AG04450 (cell line): Measurements from ENCODE around the gene ATP9B. TPM values are rescaled to one million over a fixed set of nuclear protein-coding genes. Genes with fewer than 3 reads are reported as not detected.

Source experiments
- CTCF ChIA-PET: fragments of 300-600, 350-600 bp; formaldehyde crosslinking; extraction: SDS; loops from one replicate; lab custom pipeline; 2022; ENCODE audit warnings: antibody characterized with exemption, inconsistent platforms; lab: Charles Lee
- POLR2A ChIA-PET: fragments of 350-600 bp; formaldehyde crosslinking; extraction: SDS; loops from one replicate; lab custom pipeline; 2021; ENCODE audit warnings: antibody characterized with exemption, inconsistent platforms; lab: Yijun Ruan, JAX
- DNase-seq: peaks from one replicate; pipeline ENCODE4 v3.0.0-alpha.2; 2011; ENCODE audit warnings: low read depth, low spot score
- H3K27ac ChIP-seq: one replicate; pipeline ENCODE4 v1.5.1; 2012; ENCODE audit warnings: low read depth, low read length, control low read depth
- H3K27me3 ChIP-seq: one replicate; pipeline ENCODE4 v1.6.0; 2012; ENCODE audit warnings: low read length; ENCODE audit not compliant: control insufficient read depth, insufficient read depth
- H3K4me3 ChIP-seq: 2 replicates; pipeline ENCODE4 v1.5.1; 2011; ENCODE audit warnings: mild to moderate bottlenecking, low read depth, low read length, control low read depth
- H3K9me3 ChIP-seq: 2 replicates; pipeline ENCODE4 v1.5.1; 2012; ENCODE audit warnings: low read length; ENCODE audit not compliant: control insufficient read depth, insufficient read depth
- polyA plus RNA-seq: library from polyadenylated mRNA; depleted of rRNA; stranded (reverse); fragments of >200 nt; gene quantifications from 2 replicates; pipeline ENCODE4 v1.2.3, GENCODE V29; 2011
- TF ChIP-seq, protein P1 (sequence below): IDR thresholded peaks from 2 replicates; pipeline ENCODE4 v1.5.1; 2011; ENCODE audit warnings: low read depth, low read length, control low read depth, inconsistent platforms

The ATP9B gene
- polyA plus RNA-seq, 1 experiment = 18.1 TPM

DNA sequence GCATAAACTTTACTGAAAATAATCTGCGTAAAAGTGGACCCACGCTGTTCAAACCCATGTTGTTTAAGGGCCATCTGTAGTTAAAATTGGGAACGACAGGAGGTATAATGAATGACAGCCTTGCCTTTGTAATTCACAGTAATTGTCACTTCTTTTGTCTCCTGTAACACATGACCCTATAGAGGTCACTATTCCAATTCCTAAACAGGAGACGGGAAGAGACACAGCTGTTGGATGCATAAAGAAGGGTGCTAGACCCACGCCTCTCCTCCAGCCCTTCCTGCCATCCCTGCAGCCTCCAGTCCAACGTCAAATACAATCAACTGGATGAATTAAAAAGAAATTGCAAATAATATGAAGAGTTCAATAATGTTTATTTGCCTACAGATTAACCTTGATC, 263.5 kb downstream of the ATP9B start:
- no peak overlapping the region for H3K4me3 ChIP-seq
- CTCF ChIA-PET = no interaction called here
- no peak for DNase-seq
- no peak overlapping the region for H3K27ac ChIP-seq
- H3K9me3 ChIP-seq = peaks cover 1% of the 10 kb centered on the region; the same call in 1 of the 2 replicates
- TF ChIP-seq, protein P1, sequence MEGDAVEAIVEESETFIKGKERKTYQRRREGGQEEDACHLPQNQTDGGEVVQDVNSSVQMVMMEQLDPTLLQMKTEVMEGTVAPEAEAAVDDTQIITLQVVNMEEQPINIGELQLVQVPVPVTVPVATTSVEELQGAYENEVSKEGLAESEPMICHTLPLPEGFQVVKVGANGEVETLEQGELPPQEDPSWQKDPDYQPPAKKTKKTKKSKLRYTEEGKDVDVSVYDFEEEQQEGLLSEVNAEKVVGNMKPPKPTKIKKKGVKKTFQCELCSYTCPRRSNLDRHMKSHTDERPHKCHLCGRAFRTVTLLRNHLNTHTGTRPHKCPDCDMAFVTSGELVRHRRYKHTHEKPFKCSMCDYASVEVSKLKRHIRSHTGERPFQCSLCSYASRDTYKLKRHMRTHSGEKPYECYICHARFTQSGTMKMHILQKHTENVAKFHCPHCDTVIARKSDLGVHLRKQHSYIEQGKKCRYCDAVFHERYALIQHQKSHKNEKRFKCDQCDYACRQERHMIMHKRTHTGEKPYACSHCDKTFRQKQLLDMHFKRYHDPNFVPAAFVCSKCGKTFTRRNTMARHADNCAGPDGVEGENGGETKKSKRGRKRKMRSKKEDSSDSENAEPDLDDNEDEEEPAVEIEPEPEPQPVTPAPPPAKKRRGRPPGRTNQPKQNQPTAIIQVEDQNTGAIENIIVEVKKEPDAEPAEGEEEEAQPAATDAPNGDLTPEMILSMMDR = no peak
- POLR2A ChIA-PET = no interaction called here
- no peaks in the 10 kb centered on the region for H3K27me3 ChIP-seq

DNA sequence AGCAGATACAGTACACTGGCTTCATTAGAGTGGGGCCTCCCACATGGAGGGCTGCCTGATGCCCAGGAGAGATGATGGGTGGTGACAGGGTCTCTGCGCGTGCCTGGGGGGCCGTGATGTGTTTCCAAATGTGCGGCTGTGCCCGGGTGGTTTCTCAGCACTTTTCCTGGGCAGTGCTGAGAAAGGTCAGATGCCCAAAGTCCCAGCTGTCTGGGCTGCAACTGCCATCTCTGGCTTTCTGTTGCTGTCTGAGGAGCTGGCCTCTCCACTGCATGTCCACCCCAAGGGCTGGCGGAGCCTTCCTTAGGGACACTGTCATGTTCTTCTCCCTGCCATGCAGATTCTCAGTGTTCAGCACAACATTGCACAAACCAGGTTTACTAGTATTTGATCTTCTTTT, 263.9 kb downstream of the ATP9B start:
- ChIA-PET POLR2A (no interaction called here), CTCF (no interaction called here)
- Histone ChIP-seq H3K27ac (no peak overlapping the region), H3K27me3 (no peaks in the 10 kb centered on the region), H3K4me3 (no peak overlapping the region), H3K9me3 (no peaks in the 10 kb centered on the region; the same call in 1 of the 2 replicates)
- no peak for DNase-seq
- TF ChIP-seq, protein P1 = no peak

DNA sequence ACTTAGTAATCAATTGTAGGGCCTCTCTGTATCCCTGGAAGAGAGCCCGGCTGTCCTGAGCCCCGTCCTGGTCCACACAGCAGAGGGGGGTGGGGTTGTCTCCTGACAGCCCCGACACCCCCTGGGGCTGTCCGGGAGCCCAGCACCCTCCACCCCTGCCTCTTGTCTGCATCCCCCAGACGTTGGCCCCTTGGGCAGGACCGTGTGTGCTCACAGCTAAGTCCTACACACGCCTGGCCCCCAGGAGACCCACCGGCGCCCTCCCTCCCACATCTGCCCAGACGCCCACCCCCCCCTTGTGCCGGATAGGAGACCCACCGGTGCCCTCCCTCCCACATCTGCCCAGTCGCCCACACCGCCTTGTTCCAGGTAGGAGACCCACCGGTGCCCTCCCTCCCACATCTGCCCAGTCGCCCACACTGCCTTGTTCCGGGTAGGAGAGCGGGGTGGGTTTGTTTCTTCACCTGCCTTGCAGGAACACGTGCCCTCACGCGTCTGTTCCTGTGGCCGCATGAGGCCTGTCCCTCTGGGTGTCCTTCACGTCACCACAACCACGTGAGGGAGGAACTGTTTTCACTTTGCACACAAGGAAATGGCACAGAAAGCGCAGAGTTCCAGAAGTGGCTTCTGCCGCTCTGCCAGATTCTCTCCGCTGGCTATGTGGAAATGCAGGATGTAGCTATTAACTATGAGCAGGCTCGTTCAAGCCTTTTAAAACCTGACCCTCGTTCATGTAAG, 265.5 kb downstream of the ATP9B start:
- TF ChIP-seq, protein P1 = no peak
- H3K27ac ChIP-seq = no peak overlapping the region
- H3K27me3 ChIP-seq = no peaks in the 10 kb centered on the region
- H3K4me3 ChIP-seq = no peak overlapping the region
- CTCF ChIA-PET = no interaction called here
- H3K9me3 ChIP-seq = no peaks in the 10 kb centered on the region; the same call in 1 of the 2 replicates
- POLR2A ChIA-PET = no interaction called here
- DNase-seq = no peak

DNA sequence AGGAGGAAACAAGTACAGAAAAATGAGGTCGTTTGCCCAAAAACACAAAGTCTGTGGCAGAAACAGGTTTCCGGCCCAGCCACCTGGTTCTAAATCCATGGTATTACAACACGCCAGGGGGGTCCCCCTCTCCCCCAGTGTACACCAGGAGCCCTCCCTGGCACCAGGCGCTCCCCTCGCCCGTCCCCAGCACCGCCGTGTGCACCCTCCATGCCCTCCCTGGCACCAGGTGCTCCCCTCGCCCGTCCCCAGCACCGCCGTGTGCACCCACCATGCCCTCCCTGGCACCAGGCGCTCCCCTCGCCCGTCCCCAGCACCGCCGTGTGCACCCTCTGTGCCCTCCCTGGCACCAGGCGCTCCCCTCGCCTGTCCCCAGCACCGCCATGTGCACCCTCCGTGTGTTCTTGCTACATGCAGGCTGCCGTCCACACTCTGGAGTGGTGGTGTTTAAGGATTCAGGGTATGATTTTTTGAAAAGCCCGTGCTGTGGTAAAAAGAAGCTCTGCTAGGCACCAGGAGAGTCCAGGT, 266.7 kb downstream of the ATP9B start:
- DNase-seq = no peak
- Histone ChIP-seq H3K27ac (no peak overlapping the region), H3K27me3 (no peaks in the 10 kb centered on the region), H3K9me3 (no peaks in the 10 kb centered on the region; the same call in 1 of the 2 replicates), H3K4me3 (no peak overlapping the region)
- ChIA-PET CTCF (no interaction called here), POLR2A (no interaction called here)
- TF ChIP-seq, protein P1 = no peak

DNA sequence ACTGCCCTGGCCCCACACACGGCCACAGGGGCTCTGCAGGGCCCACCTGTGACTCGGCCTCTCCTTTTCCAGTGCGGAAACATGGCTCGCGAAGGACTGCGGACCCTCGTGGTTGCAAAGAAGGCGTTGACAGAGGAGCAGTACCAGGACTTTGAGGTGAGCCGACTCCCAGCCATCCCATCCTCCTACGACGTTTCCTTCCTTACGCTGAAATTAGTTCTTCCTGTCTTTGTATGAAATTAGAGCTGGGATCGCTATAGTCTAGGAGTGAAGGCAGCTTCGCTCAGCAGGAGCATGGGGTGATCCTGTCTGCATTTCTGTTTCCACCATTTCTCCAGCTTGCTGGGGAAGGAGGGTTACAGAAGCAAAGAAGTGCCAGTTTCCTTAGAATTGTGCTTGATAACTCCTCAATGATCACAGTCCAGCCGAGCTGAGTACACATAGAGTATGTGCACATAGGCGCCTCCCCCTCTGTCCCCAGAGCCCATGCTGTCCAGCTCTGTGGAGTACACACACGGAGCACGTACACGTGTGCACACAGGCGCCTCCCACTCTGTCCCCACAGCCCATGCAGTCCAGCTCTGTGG, 267.5 kb downstream of the ATP9B start:
- Histone ChIP-seq H3K27ac (no peak overlapping the region), H3K27me3 (no peaks in the 10 kb centered on the region), H3K4me3 (no peak overlapping the region), H3K9me3 (no peaks in the 10 kb centered on the region; the same call in 1 of the 2 replicates)
- POLR2A ChIA-PET = no interaction called here
- CTCF ChIA-PET = no interaction called here
- DNase-seq = no peak
- TF ChIP-seq, protein P1 = no peak
